OCI-LY3 (cell line): ENCODE measurements around the gene NRDC.
"Not testable (repeated sequence)": the region's sequence is repeated elsewhere in the genome, so short reads cannot be mapped to it uniquely, and the experiment has no call there.

Experiments used
- H2AFZ ChIP-seq: fragments of 200-600, 300-600 bp; shearing (Covaris generic); 2 replicates; pipeline ENCODE4 v1.6.0; 2014; ENCODE audit warnings: antibody characterized with exemption, low read depth, low read length
- H3K27ac ChIP-seq: fragments of 200-600, 300-600 bp; sonication (generic); 2 replicates; pipeline ENCODE4 v1.5.1; 2014; ENCODE audit warnings: mild to moderate bottlenecking, low read length, moderate library complexity, mixed read lengths
- H3K27me3 ChIP-seq: fragments of 200-600, 300-600 bp; sonication (generic); 2 replicates; pipeline ENCODE4 v1.6.1; 2014; ENCODE audit warnings: low read depth, low read length, mixed read lengths
- H3K36me3 ChIP-seq: fragments of 200-600, 300-600 bp; sonication (generic); replicated peaks from 2 replicates; pipeline ENCODE3; 2014; ENCODE audit warnings: low read depth, low read length, mixed read lengths
- H3K4me1 ChIP-seq: fragments of 300-600, 200-600 bp; sonication (generic); 2 replicates; pipeline ENCODE4 v1.6.1; 2014; ENCODE audit warnings: low read length, mixed read lengths
- H3K4me2 ChIP-seq: fragments of 200-600, 300-600 bp; sonication (generic); 2 replicates; pipeline ENCODE4 v1.6.1; 2014; ENCODE audit warnings: low read length, mixed read lengths
- H3K4me3 ChIP-seq: fragments of 300-600, 200-600 bp; sonication (generic); 2 replicates; pipeline ENCODE4 v1.5.1; 2014; ENCODE audit warnings: antibody characterized with exemption, mild to moderate bottlenecking, low read length, moderate library complexity
- H3K79me2 ChIP-seq: fragments of 300-600, 200-600 bp; shearing (Covaris generic); 2 replicates; pipeline ENCODE4 v1.6.1; 2014; ENCODE audit warnings: mild to moderate bottlenecking, low read length, mixed read lengths
- H3K9ac ChIP-seq: fragments of 300-600, 200-600 bp; shearing (Covaris generic); 2 replicates; pipeline ENCODE4 v1.6.0; 2014; ENCODE audit warnings: mild to moderate bottlenecking, low read length, moderate library complexity
- H3K9me3 ChIP-seq: fragments of 200-600, 300-600 bp; shearing (Covaris generic); 2 replicates; pipeline ENCODE4 v1.6.1; 2014; ENCODE audit warnings: low read length, mixed read lengths; ENCODE audit not compliant: insufficient read depth
- H4K20me1 ChIP-seq: fragments of 200-600, 300-600 bp; sonication (generic); 2 replicates; pipeline ENCODE4 v1.6.1; 2016; ENCODE audit warnings: low read length, mixed read lengths; ENCODE audit not compliant: insufficient read depth
- EZH2phosphoT487 ChIP-seq: fragments of 200-600 bp; shearing (Covaris generic); IDR thresholded peaks from 2 replicates; pipeline ENCODE4 v1.6.1; 2018; ENCODE audit warnings: antibody characterized with exemption, mixed run types, low read depth
- TF ChIP-seq, protein P1 (sequence below): fragments of 200-600, 300-600 bp; sonication (generic); IDR thresholded peaks from 2 replicates; pipeline ENCODE4 v1.5.1; 2014; ENCODE audit warnings: antibody characterized with exemption, low read length, low read depth

The NRDC gene

GRCh38 chr1:51899022-51899421 lies 20.5 kb upstream of the NRDC start:
- Histone ChIP-seq H3K9me3 (no peaks in the 10 kb centered on the region), H3K4me2 (no peak overlapping the region), H2AFZ (no peak overlapping the region), H4K20me1 (no peaks in the 10 kb centered on the region), H3K27me3 (peaks cover 14% of the 10 kb centered on the region; the same call in 1 of the 2 replicates), H3K36me3 (no peaks in the 10 kb centered on the region), H3K79me2 (no peaks in the 10 kb centered on the region), H3K9ac (no peak overlapping the region), H3K4me1 (peaks cover 5% of the 10 kb centered on the region; the same call in 1 of the 2 replicates), H3K4me3 (no peak overlapping the region), H3K27ac (no peak overlapping the region)
- no peak for TF ChIP-seq EZH2phosphoT487
- TF ChIP-seq, protein P1, sequence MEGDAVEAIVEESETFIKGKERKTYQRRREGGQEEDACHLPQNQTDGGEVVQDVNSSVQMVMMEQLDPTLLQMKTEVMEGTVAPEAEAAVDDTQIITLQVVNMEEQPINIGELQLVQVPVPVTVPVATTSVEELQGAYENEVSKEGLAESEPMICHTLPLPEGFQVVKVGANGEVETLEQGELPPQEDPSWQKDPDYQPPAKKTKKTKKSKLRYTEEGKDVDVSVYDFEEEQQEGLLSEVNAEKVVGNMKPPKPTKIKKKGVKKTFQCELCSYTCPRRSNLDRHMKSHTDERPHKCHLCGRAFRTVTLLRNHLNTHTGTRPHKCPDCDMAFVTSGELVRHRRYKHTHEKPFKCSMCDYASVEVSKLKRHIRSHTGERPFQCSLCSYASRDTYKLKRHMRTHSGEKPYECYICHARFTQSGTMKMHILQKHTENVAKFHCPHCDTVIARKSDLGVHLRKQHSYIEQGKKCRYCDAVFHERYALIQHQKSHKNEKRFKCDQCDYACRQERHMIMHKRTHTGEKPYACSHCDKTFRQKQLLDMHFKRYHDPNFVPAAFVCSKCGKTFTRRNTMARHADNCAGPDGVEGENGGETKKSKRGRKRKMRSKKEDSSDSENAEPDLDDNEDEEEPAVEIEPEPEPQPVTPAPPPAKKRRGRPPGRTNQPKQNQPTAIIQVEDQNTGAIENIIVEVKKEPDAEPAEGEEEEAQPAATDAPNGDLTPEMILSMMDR, result no peak

DNA sequence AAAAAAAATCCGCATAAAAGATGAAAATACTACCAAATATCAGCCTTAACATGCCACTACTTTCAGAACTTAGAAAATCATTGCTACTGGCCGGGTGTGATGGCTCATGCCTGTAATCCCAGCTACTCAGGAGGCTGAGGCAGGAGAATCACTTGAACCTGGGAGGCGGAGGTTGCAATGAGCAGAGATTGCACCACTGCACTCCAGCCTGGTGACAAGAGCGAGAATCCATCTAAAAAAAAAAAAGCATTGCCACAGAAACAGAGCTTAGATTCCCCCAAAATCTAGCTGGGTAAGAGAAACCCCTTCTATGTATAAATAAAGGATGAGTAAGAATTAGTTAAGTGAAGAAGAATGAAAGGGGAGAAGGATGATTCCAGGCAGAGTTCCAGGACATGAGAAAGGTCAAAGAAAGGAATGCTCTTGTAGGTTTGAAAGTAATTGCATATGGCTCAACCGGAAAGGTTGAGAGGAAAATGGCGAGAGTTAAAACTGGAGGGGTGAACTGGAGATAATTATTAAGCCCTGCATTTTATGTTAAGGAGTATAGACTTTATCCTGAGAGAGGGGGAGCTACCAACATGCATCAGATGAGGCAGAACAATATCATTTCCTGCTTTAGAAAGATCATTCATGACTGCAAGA lies 19.7 kb upstream of the NRDC start:
- H3K27me3 ChIP-seq, result peaks cover 14% of the 10 kb centered on the region; the same call in 1 of the 2 replicates
- H3K27ac ChIP-seq, result no peak overlapping the region
- no peaks in the 10 kb centered on the region for H3K36me3 ChIP-seq
- TF ChIP-seq, protein P1, result no peak
- no peak for TF ChIP-seq EZH2phosphoT487
- H4K20me1 ChIP-seq, result no peaks in the 10 kb centered on the region
- H3K4me3 ChIP-seq, result no peak overlapping the region
- H3K9me3 ChIP-seq, result no peaks in the 10 kb centered on the region
- H3K79me2 ChIP-seq, result no peaks in the 10 kb centered on the region
- H3K4me2 ChIP-seq, result no peak overlapping the region
- peaks cover 5% of the 10 kb centered on the region; the same call in 1 of the 2 replicates for H3K4me1 ChIP-seq
- H3K9ac ChIP-seq, result no peak overlapping the region
- no peak overlapping the region for H2AFZ ChIP-seq

- H3K27ac ChIP-seq, result no peak overlapping the region
- TF ChIP-seq, protein P1, result no peak
- no peak for TF ChIP-seq EZH2phosphoT487
These were observed 19.1 kb upstream of the NRDC start for GRCh38 chr1:51897699-51898031.

DNA sequence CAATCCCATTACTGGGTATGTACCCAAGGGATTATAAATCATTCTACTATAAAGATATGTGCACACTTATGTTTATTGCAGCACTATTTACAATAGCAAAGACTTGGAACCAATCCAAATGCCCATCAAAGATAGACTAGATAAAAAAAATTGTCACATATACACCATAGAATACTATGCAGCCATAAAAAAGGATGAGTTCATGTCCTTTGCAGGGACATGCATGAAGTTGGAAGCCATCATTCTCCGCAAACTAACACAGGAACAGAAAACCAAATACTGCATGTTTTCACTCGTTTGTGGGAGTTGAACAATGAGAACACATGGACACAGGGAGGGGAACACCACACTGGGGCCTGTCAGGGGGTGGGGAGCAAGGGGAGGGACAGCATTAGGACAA lies 16.2 kb upstream of the NRDC start:
- H2AFZ ChIP-seq, H3K4me2 ChIP-seq, H3K4me1 ChIP-seq, H3K36me3 ChIP-seq, H3K9me3 ChIP-seq, H3K27ac ChIP-seq, H3K9ac ChIP-seq, H3K4me3 ChIP-seq, H4K20me1 ChIP-seq, H3K79me2 ChIP-seq: not testable (repeated sequence)
- H3K27me3 ChIP-seq, result peaks cover 21% of the 10 kb centered on the region

More at GRCh38 chr1:51897699-51898031, 19.1 kb upstream of the NRDC start:
- Histone ChIP-seq H2AFZ (no peak overlapping the region), H3K79me2 (no peaks in the 10 kb centered on the region), H3K27me3 (peaks cover 14% of the 10 kb centered on the region; the same call in 1 of the 2 replicates), H4K20me1 (no peaks in the 10 kb centered on the region), H3K4me1 (peaks cover 5% of the 10 kb centered on the region; the same call in 1 of the 2 replicates), H3K36me3 (no peaks in the 10 kb centered on the region), H3K9ac (no peak overlapping the region), H3K4me2 (no peak overlapping the region), H3K4me3 (no peak overlapping the region), H3K9me3 (no peaks in the 10 kb centered on the region)
